GM18868 (cell line): ENCODE measurements around the gene IL21R.
A peak's percentile ranks its signal among the peaks of the same experiment; 100 is the strongest.
"Not testable (repeated sequence)": the region's sequence is repeated elsewhere in the genome, so short reads cannot be mapped to it uniquely, and the experiment has no call there.

Experiments
- ATAC-seq: cut with Tn5 transposase; IDR thresholded peaks from one replicate; pipeline ENCODE4 v1.9.1; 2021; ENCODE audit warnings: mild to moderate bottlenecking, moderate library complexity; ENCODE audit not compliant: unreplicated experiment

The IL21R gene

DNA sequence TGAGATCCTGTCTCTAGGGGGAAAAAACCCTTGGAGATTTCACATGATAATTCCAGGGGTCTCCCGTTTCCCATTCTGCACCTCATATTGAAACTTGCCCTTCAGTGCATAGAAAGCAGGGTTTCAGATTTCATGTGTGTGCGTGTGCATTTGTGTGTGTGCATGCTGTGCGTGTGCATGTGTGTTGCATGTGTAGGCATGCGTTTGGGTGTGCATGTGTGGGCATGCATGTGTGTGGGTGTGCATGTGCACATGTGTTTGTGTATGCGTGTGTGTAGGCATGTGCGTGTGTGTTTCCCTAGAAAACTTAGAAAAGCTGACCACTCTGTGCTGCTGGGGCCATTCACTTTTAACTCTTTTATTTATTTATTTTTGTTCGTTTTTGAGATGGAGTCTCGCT lies 40.0 kb downstream of the IL21R start:
- ATAC-seq, result no peak

GRCh38 chr16:27444015-27444414 lies 42.0 kb downstream of the IL21R start:
- ATAC-seq, result no peak

DNA sequence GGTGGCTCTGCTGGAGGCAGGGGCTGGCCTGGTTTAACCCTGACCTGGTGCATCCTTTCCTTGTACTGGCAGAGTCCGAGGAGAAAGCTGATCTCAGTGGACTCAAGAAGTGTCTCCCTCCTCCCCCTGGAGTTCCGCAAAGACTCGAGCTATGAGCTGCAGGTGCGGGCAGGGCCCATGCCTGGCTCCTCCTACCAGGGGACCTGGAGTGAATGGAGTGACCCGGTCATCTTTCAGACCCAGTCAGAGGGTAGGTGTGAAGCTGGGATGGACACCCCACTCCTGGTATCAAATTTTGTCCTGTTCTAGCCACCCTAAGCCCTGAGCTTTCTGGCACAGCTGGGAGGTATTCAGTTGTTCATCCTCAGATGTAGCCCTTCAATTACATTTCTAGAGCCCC lies 42.5 kb downstream of the IL21R start:
- ATAC-seq, result no peak

DNA sequence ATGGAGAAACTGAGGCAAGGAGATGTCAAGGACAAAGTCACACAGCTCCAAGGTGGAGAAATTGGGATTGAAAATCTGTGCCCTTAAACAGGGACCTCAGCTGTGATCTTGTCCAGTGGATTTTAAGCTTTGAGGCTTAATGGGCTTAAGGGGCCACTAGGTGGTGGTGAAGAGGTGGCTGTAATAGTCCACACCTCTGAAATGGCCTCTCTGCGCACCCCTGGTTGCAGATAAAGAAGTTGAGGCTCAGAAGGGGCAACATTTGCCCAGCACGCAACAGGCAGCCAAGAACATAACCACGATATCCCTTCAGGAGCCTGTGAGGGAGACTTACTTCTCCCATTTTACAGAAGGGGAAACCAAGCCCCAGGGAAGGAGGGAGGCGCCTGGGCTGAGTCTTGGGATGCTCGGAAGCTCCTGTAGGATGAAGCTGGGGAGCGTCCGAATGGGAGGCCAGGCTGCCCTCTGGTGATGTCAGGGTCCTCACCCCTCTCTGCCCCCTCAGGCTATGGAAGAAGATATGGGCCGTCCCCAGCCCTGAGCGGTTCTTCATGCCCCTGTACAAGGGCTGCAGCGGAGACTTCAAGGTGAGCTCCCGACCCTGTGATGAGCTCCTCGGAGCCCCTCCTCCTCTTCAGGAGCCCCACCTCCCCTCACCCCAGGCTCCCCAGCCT lies 43.7 kb downstream of the IL21R start:
- no peak for ATAC-seq

DNA sequence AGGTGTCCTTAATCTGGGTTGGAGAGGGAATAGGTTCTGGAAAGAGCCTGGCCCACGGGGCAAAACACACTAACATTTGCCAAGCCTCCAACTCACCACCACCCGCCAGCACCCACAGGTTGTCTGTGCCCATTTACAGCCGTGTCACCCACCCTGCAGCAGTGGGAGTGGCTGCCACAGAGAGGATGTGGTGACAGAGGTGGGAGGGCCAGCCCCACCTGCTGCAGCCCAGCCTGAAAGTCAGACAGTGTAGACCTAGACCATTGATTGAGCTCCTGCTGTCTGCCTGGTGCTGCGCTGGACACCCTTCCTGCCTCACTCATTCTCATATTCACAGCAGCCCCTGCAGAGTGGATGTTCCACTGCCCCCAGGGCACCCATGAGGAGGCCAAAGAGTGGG lies 44.7 kb downstream of the IL21R start:
- no peak for ATAC-seq

GRCh38 chr16:27447301-27447700 lies 45.3 kb downstream of the IL21R start:
- ATAC-seq, result no peak

GRCh38 chr16:27448532-27449433 lies 46.8 kb downstream of the IL21R start:
- ATAC-seq, result no peak

DNA sequence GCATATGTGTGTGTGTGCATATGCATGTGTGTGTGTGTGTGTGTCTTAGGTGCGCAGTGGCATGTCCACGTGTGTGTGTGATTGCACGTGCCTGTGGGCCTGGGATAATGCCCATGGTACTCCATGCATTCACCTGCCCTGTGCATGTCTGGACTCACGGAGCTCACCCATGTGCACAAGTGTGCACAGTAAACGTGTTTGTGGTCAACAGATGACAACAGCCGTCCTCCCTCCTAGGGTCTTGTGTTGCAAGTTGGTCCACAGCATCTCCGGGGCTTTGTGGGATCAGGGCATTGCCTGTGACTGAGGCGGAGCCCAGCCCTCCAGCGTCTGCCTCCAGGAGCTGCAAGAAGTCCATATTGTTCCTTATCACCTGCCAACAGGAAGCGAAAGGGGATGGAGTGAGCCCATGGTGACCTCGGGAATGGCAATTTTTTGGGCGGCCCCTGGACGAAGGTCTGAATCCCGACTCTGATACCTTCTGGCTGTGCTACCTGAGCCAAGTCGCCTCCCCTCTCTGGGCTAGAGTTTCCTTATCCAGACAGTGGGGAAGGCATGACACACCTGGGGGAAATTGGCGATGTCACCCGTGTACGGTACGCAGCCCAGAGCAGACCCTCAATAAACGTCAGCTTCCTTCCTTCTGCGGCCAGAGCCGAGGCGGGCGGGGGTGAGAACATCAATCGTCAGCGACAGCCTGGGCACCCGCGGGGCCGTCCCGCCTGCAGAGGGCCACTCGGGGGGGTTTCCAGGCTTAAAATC lies 47.6 kb downstream of the IL21R start:
- peak; percentile 57 for ATAC-seq

GRCh38 chr16:27450196-27450549 lies 48.2 kb downstream of the IL21R start:
- peak; percentile 31 for ATAC-seq

GRCh38 chr16:27452569-27453493 lies 50.9 kb downstream of the IL21R start:
- ATAC-seq, result no peak

DNA sequence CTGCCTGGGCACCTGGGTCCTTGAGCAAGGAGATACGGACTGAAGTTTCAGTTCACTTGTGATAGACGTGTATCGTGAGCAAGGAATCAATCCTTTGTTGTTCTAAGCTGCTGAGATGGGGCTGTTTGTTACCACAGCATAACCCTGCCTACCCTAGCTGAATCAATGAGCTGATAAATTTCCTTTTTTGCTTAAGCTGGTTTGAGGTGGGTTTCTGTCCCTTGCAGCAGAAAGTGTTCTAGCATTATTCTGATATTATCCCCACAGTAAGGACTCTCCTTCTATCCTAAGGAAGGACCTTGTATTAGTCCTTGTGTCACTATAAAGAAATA lies 51.5 kb downstream of the IL21R start:
- no peak for ATAC-seq

DNA sequence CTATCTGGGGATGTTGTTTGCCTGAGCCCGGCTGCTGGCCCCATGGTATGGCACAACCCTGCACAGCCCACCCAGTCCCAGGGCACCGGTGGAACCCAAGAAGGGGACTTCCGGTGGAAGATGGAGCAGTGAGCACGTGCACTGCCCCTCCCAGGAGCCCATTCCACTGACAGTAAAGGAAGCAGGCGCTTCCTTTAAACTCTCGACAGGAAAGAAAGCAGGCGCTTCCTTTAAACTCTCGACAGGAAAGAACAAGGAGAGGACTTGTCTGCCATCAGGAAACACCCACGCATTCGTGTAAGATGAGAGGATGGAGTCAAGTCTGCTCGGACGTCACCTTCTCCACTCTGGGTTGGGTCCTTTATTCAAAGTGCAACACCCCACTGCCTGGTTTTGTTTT lies 53.7 kb downstream of the IL21R start:
- no peak for ATAC-seq

DNA sequence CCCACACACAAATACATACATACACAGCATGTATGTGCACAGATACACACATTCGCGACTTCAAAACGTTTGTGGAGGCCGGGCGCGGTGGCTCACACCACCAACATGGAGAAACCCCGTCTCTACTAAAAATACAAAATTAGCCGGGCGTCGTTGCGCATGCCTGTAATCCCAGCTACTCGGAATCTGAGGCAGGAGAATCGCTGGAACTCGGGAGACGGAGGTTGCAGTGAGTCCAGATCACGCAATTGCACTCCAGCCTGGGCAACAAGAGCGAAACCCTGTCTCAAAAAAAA lies 55.6 kb downstream of the IL21R start:
- not testable (repeated sequence) for ATAC-seq

GRCh38 chr16:27458258-27458657 lies 56.3 kb downstream of the IL21R start:
- ATAC-seq, result no peak

GRCh38 chr16:27458987-27459688 lies 57.2 kb downstream of the IL21R start:
- ATAC-seq, result no peak

GRCh38 chr16:27460213-27460612 lies 58.2 kb downstream of the IL21R start:
- no peak for ATAC-seq

DNA sequence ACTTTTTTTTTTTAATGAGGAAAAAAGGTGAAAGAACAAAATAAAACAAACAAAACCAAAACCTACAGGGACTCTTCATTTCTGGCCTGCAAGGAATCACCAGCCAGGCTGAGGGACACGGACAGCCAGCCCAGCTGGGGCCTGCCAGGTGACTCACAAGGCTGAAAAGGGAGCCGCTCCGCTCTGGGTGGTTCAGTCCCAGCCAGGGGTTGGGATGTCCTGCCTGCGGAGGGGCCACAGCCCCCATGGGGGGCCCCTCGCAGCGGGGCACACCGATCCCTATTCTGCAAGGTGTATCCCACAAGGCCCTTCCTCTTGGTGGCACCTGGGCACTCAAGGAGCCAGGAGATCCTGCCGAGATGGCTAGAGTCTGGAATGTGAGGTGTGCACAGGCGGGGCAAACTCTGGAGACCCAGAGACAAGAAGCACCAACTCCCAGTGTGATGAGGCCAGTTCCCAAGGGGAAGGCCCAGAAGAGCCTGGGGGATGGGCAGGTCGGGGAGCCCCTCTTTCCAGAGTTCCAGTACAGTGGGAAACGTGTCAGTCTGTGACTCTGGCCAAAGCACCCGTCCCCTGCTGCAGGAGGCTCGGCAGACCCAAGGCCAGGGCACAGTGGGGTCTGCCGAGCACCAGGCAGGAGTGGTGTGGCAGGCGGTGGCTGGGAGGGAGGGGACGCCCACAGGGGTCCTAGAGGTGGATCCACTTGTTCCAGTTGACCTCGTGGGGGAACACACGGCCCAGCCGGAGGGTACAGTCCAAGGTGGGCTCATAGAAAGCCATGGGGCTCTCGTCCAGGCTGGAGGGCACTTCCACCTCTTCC lies 58.9 kb downstream of the IL21R start:
- no peak for ATAC-seq

- no peak for ATAC-seq
These were observed 59.7 kb downstream of the IL21R start for GRCh38 chr16:27461483-27462171.
